K562 (cell line): ENCODE measurements around the gene DLK1.

Experiments
- DNMT1 ChIP-seq: fragments of 450-650 bp; IDR thresholded peaks from 2 replicates; pipeline ENCODE4 v1.6.1; 2016; ENCODE audit warnings: antibody characterized with exemption, mild to moderate bottlenecking
- MAFK ChIP-seq: IDR thresholded peaks from 2 replicates; pipeline ENCODE4 v1.6.1; 2011; ENCODE audit warnings: low read length, improper control_type of control experiment

GRCh38 chr14:100738704-100739131 lies 12.0 kb downstream of the DLK1 start:
- TF ChIP-seq DNMT1, result no peak
- TF ChIP-seq MAFK, result no peak
